H9 (cell line): ENCODE measurements around the gene ASB10. TPM values are rescaled to one million over a fixed set of nuclear protein-coding genes. Genes with fewer than 3 reads are reported as not detected.

Experiments used
- DNase-seq: peaks from one replicate; pipeline ENCODE4 v3.0.0-alpha.2; 2017
- H2AFZ ChIP-seq: one replicate; pipeline ENCODE4 v1.6.1; 2013; ENCODE audit warnings: mild to moderate bottlenecking, low read length, control low read depth, moderate library complexity
- H2AK5ac ChIP-seq: 2 replicates; pipeline ENCODE4 v1.6.1; 2013; ENCODE audit warnings: low read length, control low read depth, mixed read lengths; ENCODE audit not compliant: insufficient read length
- H2BK120ac ChIP-seq: one replicate; pipeline ENCODE4 v1.6.1; 2013; ENCODE audit warnings: low read depth, mild to moderate bottlenecking, low read length, control low read depth, inconsistent platforms; ENCODE audit not compliant: poor library complexity, severe bottlenecking
- H2BK12ac ChIP-seq: 2 replicates; pipeline ENCODE4 v1.6.1; 2013; ENCODE audit warnings: low read length, control low read depth, mixed read lengths, low read depth; ENCODE audit not compliant: insufficient read length
- H2BK15ac ChIP-seq: 2 replicates; pipeline ENCODE4 v1.6.1; 2013; ENCODE audit warnings: low read depth, low read length, control low read depth
- H2BK20ac ChIP-seq: one replicate; pipeline ENCODE4 v1.6.1; 2013; ENCODE audit warnings: low read depth, mild to moderate bottlenecking, low read length, control low read depth, inconsistent platforms; ENCODE audit not compliant: poor library complexity, severe bottlenecking
- H2BK5ac ChIP-seq: 2 replicates; pipeline ENCODE4 v1.6.1; 2013; ENCODE audit warnings: low read length, control low read depth, mixed read lengths; ENCODE audit not compliant: insufficient read length
- H3K14ac ChIP-seq: 2 replicates; pipeline ENCODE4 v1.6.1; 2013; ENCODE audit warnings: low read length, control low read depth; ENCODE audit not compliant: insufficient read depth
- H3K18ac ChIP-seq: 2 replicates; pipeline ENCODE4 v1.6.1; 2013; ENCODE audit warnings: low read depth, mild to moderate bottlenecking, mixed read lengths, low read length, control low read depth; ENCODE audit not compliant: insufficient read length
- H3K23ac ChIP-seq: 2 replicates; pipeline ENCODE4 v1.6.1; 2013; ENCODE audit warnings: low read length, control low read depth, mixed read lengths, low read depth; ENCODE audit not compliant: insufficient read length
- H3K23me2 ChIP-seq: 2 replicates; pipeline ENCODE4 v1.6.1; 2013; ENCODE audit warnings: low read depth, mild to moderate bottlenecking, mixed read lengths, low read length, control low read depth; ENCODE audit not compliant: insufficient read length, poor library complexity, severe bottlenecking
- H3K27ac ChIP-seq: 2 replicates; pipeline ENCODE4 v1.5.1; 2013; ENCODE audit warnings: low read length, control low read depth, mixed read lengths, low read depth; ENCODE audit not compliant: insufficient read length
- H3K27me3 ChIP-seq: 2 replicates; pipeline ENCODE4 v1.6.1; 2013; ENCODE audit warnings: low read length, control low read depth, inconsistent platforms; ENCODE audit not compliant: insufficient read depth
- H3K4ac ChIP-seq: 2 replicates; pipeline ENCODE4 v1.6.1; 2013; ENCODE audit warnings: low read depth, mild to moderate bottlenecking, control low read depth, inconsistent platforms, low read length, moderate library complexity
- H3K4me1 ChIP-seq: 2 replicates; pipeline ENCODE4 v1.6.1; 2013; ENCODE audit warnings: low read length, control low read depth, inconsistent platforms; ENCODE audit not compliant: insufficient read depth
- H3K4me2 ChIP-seq: 2 replicates; pipeline ENCODE4 v1.6.1; 2013; ENCODE audit warnings: low read length, control low read depth, mixed read lengths; ENCODE audit not compliant: insufficient read length, insufficient read depth
- H3K56ac ChIP-seq: 2 replicates; pipeline ENCODE4 v1.6.1; 2013; ENCODE audit warnings: low read depth, mild to moderate bottlenecking, mixed read lengths, low read length, control low read depth; ENCODE audit not compliant: insufficient read length
- H3K79me1 ChIP-seq: 2 replicates; pipeline ENCODE4 v1.6.1; 2013; ENCODE audit warnings: low read depth, mild to moderate bottlenecking, moderate library complexity, low read length, control low read depth, inconsistent platforms; ENCODE audit not compliant: insufficient read depth, poor library complexity, severe bottlenecking
- H3K79me2 ChIP-seq: 2 replicates; pipeline ENCODE4 v1.6.1; 2013; ENCODE audit warnings: low read length, control low read depth, inconsistent platforms; ENCODE audit not compliant: insufficient read depth
- H3K9ac ChIP-seq: 2 replicates; pipeline ENCODE4 v1.6.1; 2013; ENCODE audit warnings: low read length, control low read depth, mixed read lengths; ENCODE audit not compliant: insufficient read length; ENCODE audit errors: extremely low read depth
- H3K9me3 ChIP-seq: one replicate; pipeline ENCODE4 v1.6.1; 2013; ENCODE audit warnings: low read depth, low read length, inconsistent platforms; ENCODE audit not compliant: control insufficient read depth
- H3T11ph ChIP-seq: one replicate; pipeline ENCODE4 v1.6.1; 2013; ENCODE audit warnings: mild to moderate bottlenecking, low read length, control low read depth, inconsistent platforms
- H4K20me1 ChIP-seq: one replicate; pipeline ENCODE4 v1.6.1; 2013; ENCODE audit not compliant: control insufficient read depth, insufficient read length, insufficient read depth
- H4K5ac ChIP-seq: 2 replicates; pipeline ENCODE4 v1.6.1; 2013; ENCODE audit warnings: low read depth, mild to moderate bottlenecking, mixed read lengths, low read length, control low read depth; ENCODE audit not compliant: insufficient read length
- H4K8ac ChIP-seq: replicated peaks from 2 replicates; pipeline ENCODE4 v1.6.1; 2013; ENCODE audit warnings: low read length, control low read depth, mixed read lengths, low read depth; ENCODE audit not compliant: insufficient read length
- H4K91ac ChIP-seq: 2 replicates; pipeline ENCODE4 v1.6.1; 2013; ENCODE audit warnings: low read depth, mild to moderate bottlenecking, moderate library complexity, mixed read lengths, low read length, control low read depth; ENCODE audit not compliant: insufficient read length
- H3K27ac Mint-ChIP-seq, 3 experiments: 2 replicates in 2 of 3; 3 replicates in 1 of 3; pipeline ENCODE4 v1.8.0; 2020 to 2021; ENCODE audit warnings: mixed read lengths in 3 of 3, mild to moderate bottlenecking in 1 of 3, moderate library complexity in 1 of 3
- H3K27me3 Mint-ChIP-seq: 2 replicates; pipeline ENCODE4 v1.8.0; 2021; ENCODE audit warnings: low read depth, mild to moderate bottlenecking, moderate library complexity, mixed read lengths
- H3K36me3 Mint-ChIP-seq, 3 experiments: 2 replicates in 2 of 3; 3 replicates in 1 of 3; pipeline ENCODE4 v1.8.0; 2020 to 2021; ENCODE audit warnings: low read depth in 3 of 3, mixed read lengths in 3 of 3; ENCODE audit not compliant: insufficient read depth in 1 of 3
- H3K4me1 Mint-ChIP-seq, 2 experiments: 2 replicates each; pipeline ENCODE4 v1.8.0; 2020; ENCODE audit warnings: mixed read lengths in 2 of 2
- H3K4me3 Mint-ChIP-seq, 2 experiments: 2 replicates in 1 of 2; 3 replicates in 1 of 2; pipeline ENCODE4 v1.8.0; 2020 to 2021; ENCODE audit warnings: mild to moderate bottlenecking in 2 of 2, mixed read lengths in 2 of 2, moderate library complexity in 1 of 2
- H3K9me3 Mint-ChIP-seq, 2 experiments: 2 replicates in 1 of 2; 3 replicates in 1 of 2; pipeline ENCODE4 v1.8.0; 2020; ENCODE audit warnings: mild to moderate bottlenecking in 2 of 2, mixed read lengths in 2 of 2, moderate library complexity in 1 of 2
- WGBS: extraction: QIAGEN DNeasy Blood & Tissue Kit; methylation state at CpG from one replicate; pipeline ENCODE4 v1.1.7; 2013; ENCODE audit warnings: missing lambda C conversion rate, low lambda C conversion rate, mixed read lengths; ENCODE audit not compliant: insufficient read length; ENCODE audit errors: extremely low coverage; 5-methylcytosine and 5-hydroxymethylcytosine counted together
- total RNA-seq: library from RNA; stranded (reverse); gene quantifications from 2 replicates; pipeline ENCODE4 v1.2.1, GENCODE V29; 2021
- TF ChIP-seq, protein P1 (sequence below): fragments of 200-600 bp; sonication (generic); conservative IDR thresholded peaks from 3 replicates; pipeline ENCODE4 v1.8.0; 2021; ENCODE audit warnings: antibody characterized with exemption, mild to moderate bottlenecking

Gene ASB10
- total RNA-seq, 1 experiment from 2014 or later, result not detected

DNA sequence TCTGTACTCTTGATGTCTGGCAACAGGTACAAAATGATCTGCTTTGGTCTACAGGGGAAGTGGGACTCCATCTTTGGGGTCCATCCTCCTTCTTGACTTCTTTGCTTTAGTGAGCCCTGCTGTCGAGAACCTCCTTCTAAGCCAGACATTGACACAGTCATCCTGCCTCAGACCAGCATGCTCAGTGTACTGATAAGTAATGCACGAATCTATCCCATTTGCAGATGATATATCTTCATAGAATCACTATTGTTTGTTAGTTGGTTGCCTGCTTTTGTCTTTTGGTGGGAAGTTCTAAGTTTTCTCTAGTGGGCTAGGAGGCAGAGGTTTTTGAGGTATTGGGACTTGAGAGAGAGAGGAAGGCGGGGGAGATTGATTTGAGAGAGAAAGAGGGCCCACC lies 14.3 kb upstream of the ASB10 start:
- WGBS, result no CpG with 5 or more reads among the region's 3 CpGs
- no peak overlapping the region for H2BK5ac ChIP-seq
- no peak overlapping the region for H4K8ac ChIP-seq
- H3K79me2 ChIP-seq, result no peaks in the 10 kb centered on the region
- H3K27me3 Mint-ChIP-seq, result peaks cover 45% of the 10 kb centered on the region
- no peak overlapping the region for H3K9ac ChIP-seq
- H3K27ac Mint-ChIP-seq, result no peak overlapping the region
- H4K91ac ChIP-seq, result no peak overlapping the region
- no peaks in the 10 kb centered on the region for H3K9me3 Mint-ChIP-seq
- no peaks in the 10 kb centered on the region for H3K23me2 ChIP-seq
- no peak overlapping the region for H2BK15ac ChIP-seq
- no peaks in the 10 kb centered on the region for H3K79me1 ChIP-seq
- DNase-seq, result no peak
- H2AFZ ChIP-seq, result no peak overlapping the region
- no peaks in the 10 kb centered on the region for H3K9me3 ChIP-seq
- H3K36me3 Mint-ChIP-seq, result no peaks in the 10 kb centered on the region; a peak in 1 of 7 replicates
- no peak overlapping the region for H3K4me3 Mint-ChIP-seq
- H3K4me1 Mint-ChIP-seq, result peaks cover 3 to 5% of the 10 kb centered on the region in 2 experiments
- H4K5ac ChIP-seq, result no peak overlapping the region
- no peak overlapping the region for H3K14ac ChIP-seq
- H2BK20ac ChIP-seq, result no peak overlapping the region
- no peak overlapping the region for H3T11ph ChIP-seq
- no peaks in the 10 kb centered on the region; the same call in 1 of the 2 replicates for H3K4me1 ChIP-seq
- H3K56ac ChIP-seq, result no peak overlapping the region
- no peak overlapping the region for H2BK12ac ChIP-seq
- peak overlapping the region; percentile 18 for H3K23ac ChIP-seq
- no peak overlapping the region for H3K4me2 ChIP-seq
- H2BK120ac ChIP-seq, result no peak overlapping the region
- no peak overlapping the region for H2AK5ac ChIP-seq
- TF ChIP-seq, protein P1, sequence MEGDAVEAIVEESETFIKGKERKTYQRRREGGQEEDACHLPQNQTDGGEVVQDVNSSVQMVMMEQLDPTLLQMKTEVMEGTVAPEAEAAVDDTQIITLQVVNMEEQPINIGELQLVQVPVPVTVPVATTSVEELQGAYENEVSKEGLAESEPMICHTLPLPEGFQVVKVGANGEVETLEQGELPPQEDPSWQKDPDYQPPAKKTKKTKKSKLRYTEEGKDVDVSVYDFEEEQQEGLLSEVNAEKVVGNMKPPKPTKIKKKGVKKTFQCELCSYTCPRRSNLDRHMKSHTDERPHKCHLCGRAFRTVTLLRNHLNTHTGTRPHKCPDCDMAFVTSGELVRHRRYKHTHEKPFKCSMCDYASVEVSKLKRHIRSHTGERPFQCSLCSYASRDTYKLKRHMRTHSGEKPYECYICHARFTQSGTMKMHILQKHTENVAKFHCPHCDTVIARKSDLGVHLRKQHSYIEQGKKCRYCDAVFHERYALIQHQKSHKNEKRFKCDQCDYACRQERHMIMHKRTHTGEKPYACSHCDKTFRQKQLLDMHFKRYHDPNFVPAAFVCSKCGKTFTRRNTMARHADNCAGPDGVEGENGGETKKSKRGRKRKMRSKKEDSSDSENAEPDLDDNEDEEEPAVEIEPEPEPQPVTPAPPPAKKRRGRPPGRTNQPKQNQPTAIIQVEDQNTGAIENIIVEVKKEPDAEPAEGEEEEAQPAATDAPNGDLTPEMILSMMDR, result no peak
- H3K18ac ChIP-seq, result no peak overlapping the region
- H3K27me3 ChIP-seq, result no peaks in the 10 kb centered on the region
- no peak overlapping the region for H3K27ac ChIP-seq
- H3K4ac ChIP-seq, result no peak overlapping the region
- H4K20me1 ChIP-seq, result peaks cover 3% of the 10 kb centered on the region
